NCI-H128 (cell line): ENCODE data around the gene TMEM131L.
"Not testable (repeated sequence)": the region's sequence is repeated elsewhere in the genome, so short reads cannot be mapped to it uniquely, and the experiment has no call there.

Source experiments
- DNase-seq: peaks from one replicate; lab custom pipeline; 2025; ENCODE audit not compliant: unreplicated experiment; lab: John Stamatoyannopoulos, UW

The TMEM131L gene

GRCh38 chr4:153603258-153603657 is 137.1 kb downstream of the TMEM131L start:
- DNase-seq = no peak

GRCh38 chr4:153603835-153604234 is 137.7 kb downstream of the TMEM131L start:
- no peak for DNase-seq

- not testable (repeated sequence) for DNase-seq
Measured at GRCh38 chr4:153609070-153609469, 142.9 kb downstream of the TMEM131L start.

GRCh38 chr4:153610623-153611376 is 144.6 kb downstream of the TMEM131L start:
- no peak for DNase-seq

- DNase-seq = no peak
Measured at GRCh38 chr4:153611679-153612078, 145.5 kb downstream of the TMEM131L start.

GRCh38 chr4:153612878-153613277 is 146.7 kb downstream of the TMEM131L start:
- no peak for DNase-seq

GRCh38 chr4:153616006-153616555 is 149.9 kb downstream of the TMEM131L start:
- DNase-seq = no peak

GRCh38 chr4:153618833-153619232 is 152.7 kb downstream of the TMEM131L start:
- DNase-seq = no peak

- DNase-seq = no peak
Measured at GRCh38 chr4:153619811-153620210, 153.7 kb downstream of the TMEM131L start.

- no peak for DNase-seq
Measured at GRCh38 chr4:153620352-153620751, 154.2 kb downstream of the TMEM131L start.

- DNase-seq = no peak
Measured at GRCh38 chr4:153622093-153622492, 155.9 kb downstream of the TMEM131L start.

GRCh38 chr4:153622778-153623240 is 156.6 kb downstream of the TMEM131L start:
- DNase-seq = no peak

GRCh38 chr4:153623491-153623890 is 157.3 kb downstream of the TMEM131L start:
- DNase-seq = no peak

GRCh38 chr4:153628796-153629315 is 162.7 kb downstream of the TMEM131L start:
- DNase-seq = no peak

- no peak for DNase-seq
Measured at GRCh38 chr4:153629776-153630175, 163.6 kb downstream of the TMEM131L start.

GRCh38 chr4:153634738-153635353 is 168.7 kb downstream of the TMEM131L start:
- no peak for DNase-seq

- DNase-seq = no peak
Measured at GRCh38 chr4:153635846-153636245, 169.7 kb downstream of the TMEM131L start.

GRCh38 chr4:153637201-153637600 is 171.0 kb downstream of the TMEM131L start:
- DNase-seq = no peak

GRCh38 chr4:153638011-153638410 is 171.9 kb downstream of the TMEM131L start:
- DNase-seq = no peak

- DNase-seq = no peak
Measured at GRCh38 chr4:153638999-153639398, 172.8 kb downstream of the TMEM131L start.

GRCh38 chr4:153639833-153640802 is 174.0 kb downstream of the TMEM131L start:
- no peak for DNase-seq
